HG03354 (cell line): Measurements from ENCODE around the gene CD163L1.

Source experiments
- ATAC-seq: cut with Tn5 transposase; IDR thresholded peaks from one replicate; pipeline ENCODE4 v1.9.1; 2021; ENCODE audit warnings: mild to moderate bottlenecking; ENCODE audit not compliant: unreplicated experiment, poor library complexity, severe bottlenecking

CD163L1 gene

GRCh38 chr12:7431993-7432685 is 11.8 kb downstream of the CD163L1 start:
- no peak for ATAC-seq

- ATAC-seq: no peak
Observed at GRCh38 chr12:7411343-7411742, 32.6 kb downstream of the CD163L1 start.

- ATAC-seq: no peak
Observed at GRCh38 chr12:7404275-7404674, 39.7 kb downstream of the CD163L1 start.

GRCh38 chr12:7403466-7403865 is 40.5 kb downstream of the CD163L1 start:
- no peak for ATAC-seq

GRCh38 chr12:7399089-7399488 is 44.9 kb downstream of the CD163L1 start:
- no peak for ATAC-seq

- ATAC-seq: no peak
Observed at GRCh38 chr12:7396418-7396817, 47.5 kb downstream of the CD163L1 start.

- no peak for ATAC-seq
Observed at GRCh38 chr12:7395950-7396349, 48.0 kb downstream of the CD163L1 start.

GRCh38 chr12:7387289-7387688 is 56.7 kb downstream of the CD163L1 start:
- no peak for ATAC-seq

GRCh38 chr12:7383157-7383556 is 60.8 kb downstream of the CD163L1 start:
- ATAC-seq: no peak

- ATAC-seq: no peak
Observed at GRCh38 chr12:7376196-7376595, 67.8 kb downstream of the CD163L1 start.

- no peak for ATAC-seq
Observed at GRCh38 chr12:7375145-7375543, 68.8 kb downstream of the CD163L1 start.

- no peak for ATAC-seq
Observed at GRCh38 chr12:7374423-7375144, 69.4 kb downstream of the CD163L1 start.

GRCh38 chr12:7373226-7373625 is 70.7 kb downstream of the CD163L1 start:
- no peak for ATAC-seq

- no peak for ATAC-seq
Observed at GRCh38 chr12:7369274-7369729, 74.7 kb downstream of the CD163L1 start.

GRCh38 chr12:7362734-7363133 is 81.2 kb downstream of the CD163L1 start:
- no peak for ATAC-seq

GRCh38 chr12:7361265-7361664 is 82.7 kb downstream of the CD163L1 start:
- ATAC-seq: no peak

- no peak for ATAC-seq
Observed at GRCh38 chr12:7354529-7354928, 89.4 kb downstream of the CD163L1 start.

- no peak for ATAC-seq
Observed at GRCh38 chr12:7352661-7353060, 91.3 kb downstream of the CD163L1 start.

- no peak for ATAC-seq
Observed at GRCh38 chr12:7351177-7351576, 92.8 kb downstream of the CD163L1 start.

GRCh38 chr12:7349418-7349817 is 94.5 kb downstream of the CD163L1 start:
- no peak for ATAC-seq

- ATAC-seq: no peak
Observed at GRCh38 chr12:7346551-7347225, 97.3 kb downstream of the CD163L1 start.
